Stimulated activated CD4-positive, alpha-beta T cell treated with anti-CD3 and anti-CD28 coated beads, Interleukin-12 subunit alpha, Interleukin-12 subunit beta, amount 100 ng/mL, for 24 hours (primary cell): ENCODE results near the gene ADCY4.
A peak's percentile ranks its signal among the peaks of the same experiment; 100 is the strongest.
"Not testable (repeated sequence)": the region's sequence is repeated elsewhere in the genome, so short reads cannot be mapped to it uniquely, and the experiment has no call there.

Experiments used
- DNase-seq, 2 experiments: peaks; one replicate each; pipeline ENCODE4 v3.0.0-alpha.2; 2020; ENCODE audit warnings: low read depth in 2 of 2

ADCY4 gene

GRCh38 chr14:24338843-24339242, 4.0 kb upstream of the ADCY4 start:
- DNase-seq, result no peak

- no peak for DNase-seq
Measured at GRCh38 chr14:24337824-24338175, 2.9 kb upstream of the ADCY4 start.

- no peak for DNase-seq
Measured at GRCh38 chr14:24337144-24337823, 2.4 kb upstream of the ADCY4 start.

- DNase-seq, result no peak
Measured at GRCh38 chr14:24335461-24336171, 745 bp upstream of the ADCY4 start.

- DNase-seq, result peak; percentile 62 to 76
Measured at GRCh38 chr14:24332268-24332993, 2.4 kb downstream of the ADCY4 start.

GRCh38 chr14:24331731-24332267, 3.1 kb downstream of the ADCY4 start:
- DNase-seq, result no peak

GRCh38 chr14:24330973-24331674, 3.7 kb downstream of the ADCY4 start:
- DNase-seq, result no peak

- DNase-seq, result no peak
Measured at GRCh38 chr14:24329736-24330135, 5.1 kb downstream of the ADCY4 start.

- no peak for DNase-seq
Measured at GRCh38 chr14:24329073-24329663, 5.7 kb downstream of the ADCY4 start.

GRCh38 chr14:24327914-24328313, 7.0 kb downstream of the ADCY4 start:
- not testable (repeated sequence) for DNase-seq

- no peak for DNase-seq
Measured at GRCh38 chr14:24327303-24327702, 7.6 kb downstream of the ADCY4 start.

- DNase-seq, result no peak
Measured at GRCh38 chr14:24325963-24326362, 8.9 kb downstream of the ADCY4 start.

- no peak for DNase-seq
Measured at GRCh38 chr14:24325041-24325530, 9.8 kb downstream of the ADCY4 start.

GRCh38 chr14:24324024-24324423, 10.8 kb downstream of the ADCY4 start:
- no peak for DNase-seq

GRCh38 chr14:24323341-24323740, 11.5 kb downstream of the ADCY4 start:
- DNase-seq, result no peak

GRCh38 chr14:24322672-24323071, 12.2 kb downstream of the ADCY4 start:
- DNase-seq, result no peak

- no peak for DNase-seq
Measured at GRCh38 chr14:24321212-24321975, 13.5 kb downstream of the ADCY4 start.

- no peak for DNase-seq
Measured at GRCh38 chr14:24317141-24317928, 17.5 kb downstream of the ADCY4 start.

- no peak for DNase-seq
Measured at GRCh38 chr14:24316597-24316950, 18.3 kb downstream of the ADCY4 start.
